Effector memory CD8-positive, alpha-beta T cell (primary cell): ENCODE results near the gene SNRPA1.

Experiments
- ATAC-seq: fragments of 150-1000 bp; cut with Tn5 transposase; replicated peaks from 2 replicates; pipeline ENCODE4 v1.10.0; 2021; ENCODE audit warnings: mild to moderate bottlenecking, moderate library complexity
- DNase-seq, 3 experiments: peaks; one replicate each; pipeline ENCODE4 v3.0.0; 2021
- H3K27ac Mint-ChIP-seq, 2 donors: one replicate each; pipeline ENCODE4 v1.8.0; 2022; ENCODE audit warnings: mild to moderate bottlenecking in 2 of 2, mixed read lengths in 2 of 2, moderate library complexity in 2 of 2
- H3K27me3 Mint-ChIP-seq, 2 donors: one replicate each; pipeline ENCODE4 v1.8.0; 2022; ENCODE audit warnings: mixed read lengths in 2 of 2
- H3K36me3 Mint-ChIP-seq: one replicate; pipeline ENCODE4 v1.8.0; 2022; ENCODE audit warnings: mild to moderate bottlenecking, moderate library complexity, mixed read lengths; ENCODE audit not compliant: insufficient read depth
- H3K4me1 Mint-ChIP-seq, 2 donors: one replicate each; pipeline ENCODE4 v1.8.0; 2022; ENCODE audit warnings: low read depth in 2 of 2, mixed read lengths in 2 of 2
- H3K4me3 Mint-ChIP-seq, 2 donors: one replicate each; pipeline ENCODE4 v1.8.0; 2022; ENCODE audit warnings: mild to moderate bottlenecking in 2 of 2, mixed read lengths in 2 of 2, moderate library complexity in 2 of 2
- H3K9me3 Mint-ChIP-seq, 2 donors: one replicate each; pipeline ENCODE4 v1.8.0; 2022; ENCODE audit warnings: mixed read lengths in 2 of 2

SNRPA1 gene

DNA sequence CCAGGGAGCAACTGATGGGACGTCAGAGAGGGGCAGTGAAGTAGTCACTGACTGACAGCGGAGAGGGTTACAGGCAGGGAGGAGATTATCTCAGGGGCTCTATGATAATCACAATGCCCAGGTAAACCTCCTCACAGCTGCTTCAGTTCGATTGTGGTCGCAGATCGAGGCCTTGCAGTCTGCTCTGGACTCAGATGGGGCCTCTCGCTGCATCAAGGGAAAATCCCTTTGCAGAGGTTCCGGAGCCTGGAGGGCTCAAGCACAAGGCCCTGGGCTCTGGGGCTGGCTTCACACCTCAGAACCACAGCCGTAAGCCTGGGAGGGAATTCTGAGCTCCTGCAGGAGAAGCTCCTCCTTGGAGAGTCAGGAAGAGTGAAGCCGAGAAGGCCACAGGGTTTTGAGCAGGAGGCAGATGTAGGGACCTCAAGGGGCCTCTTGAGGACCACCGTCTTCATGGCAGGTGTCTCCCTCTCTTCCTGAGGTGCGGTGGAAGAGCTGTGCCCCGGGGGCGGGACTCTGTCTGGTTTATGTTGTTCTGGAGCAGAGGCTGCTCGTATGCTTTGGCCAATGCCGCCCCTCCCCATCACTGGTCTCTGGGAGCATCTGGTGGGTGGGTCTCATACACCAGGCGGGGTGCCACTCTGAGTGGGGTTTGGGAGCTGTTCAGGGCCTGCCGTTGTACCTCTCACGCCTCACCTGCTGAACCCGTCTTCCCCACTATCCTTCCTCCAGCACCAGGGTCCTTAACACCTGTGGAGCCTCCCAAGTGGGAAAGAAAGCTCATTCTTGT, 19.5 kb upstream of the SNRPA1 start:
- H3K9me3 Mint-ChIP-seq: no peaks in the 10 kb centered on the region
- ATAC-seq (no peak), DNase-seq (no peak)
- no peaks in the 10 kb centered on the region for H3K4me1 Mint-ChIP-seq
- H3K4me3 Mint-ChIP-seq: no peak overlapping the region
- peaks cover 3% of the 10 kb centered on the region for H3K36me3 Mint-ChIP-seq
- H3K27me3 Mint-ChIP-seq: peaks cover 0 to 27% of the 10 kb centered on the region in 2 donors
- no peak overlapping the region for H3K27ac Mint-ChIP-seq

DNA sequence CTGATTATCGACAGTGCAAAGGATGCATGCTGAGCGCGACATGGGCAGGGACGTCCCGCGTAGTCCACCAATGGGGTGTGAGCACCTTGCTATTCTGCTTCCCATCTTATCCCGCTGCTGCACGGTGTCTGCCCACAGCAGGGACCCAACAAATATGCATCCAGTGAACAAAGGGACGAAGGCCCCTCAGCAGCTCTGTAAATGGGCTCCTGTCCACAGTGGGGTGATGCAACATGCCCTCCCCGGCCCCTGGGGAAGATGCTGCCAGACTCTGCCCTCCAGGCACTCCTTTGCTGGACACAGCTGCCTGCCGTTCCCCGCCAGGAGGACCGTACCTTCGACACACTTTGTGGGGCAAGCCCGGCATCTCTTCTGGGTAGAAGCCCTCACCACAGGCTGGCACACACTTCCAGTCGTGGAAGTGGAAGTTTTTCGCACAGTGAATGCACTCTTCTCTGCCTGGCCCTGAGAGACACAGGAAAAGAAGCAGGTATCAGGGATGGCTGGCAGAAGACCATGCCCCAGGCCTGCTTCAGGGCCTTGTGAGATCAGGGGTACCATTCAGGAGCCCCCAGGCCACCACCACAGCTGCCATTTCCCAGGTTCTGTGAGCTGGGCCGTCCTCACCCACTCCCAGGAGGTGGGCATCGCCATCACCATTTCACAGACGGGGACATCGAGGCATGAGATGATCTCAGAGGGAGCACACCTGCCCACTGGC, 18.2 kb upstream of the SNRPA1 start:
- no peak for DNase-seq
- H3K4me3 Mint-ChIP-seq: no peak overlapping the region
- no peaks in the 10 kb centered on the region for H3K36me3 Mint-ChIP-seq
- no peak for ATAC-seq
- H3K4me1 Mint-ChIP-seq: no peaks in the 10 kb centered on the region
- H3K27me3 Mint-ChIP-seq: peaks cover 0 to 28% of the 10 kb centered on the region in 2 donors
- H3K27ac Mint-ChIP-seq: no peak overlapping the region
- no peaks in the 10 kb centered on the region for H3K9me3 Mint-ChIP-seq

GRCh38 chr15:101310508-101310907, 15.5 kb upstream of the SNRPA1 start:
- no peaks in the 10 kb centered on the region for H3K9me3 Mint-ChIP-seq
- H3K27ac Mint-ChIP-seq: no peak overlapping the region
- no peaks in the 10 kb centered on the region for H3K4me1 Mint-ChIP-seq
- DNase-seq: no peak
- no peak for ATAC-seq
- H3K36me3 Mint-ChIP-seq: no peaks in the 10 kb centered on the region
- H3K27me3 Mint-ChIP-seq: peaks cover 12 to 50% of the 10 kb centered on the region in 2 donors
- no peak overlapping the region for H3K4me3 Mint-ChIP-seq

DNA sequence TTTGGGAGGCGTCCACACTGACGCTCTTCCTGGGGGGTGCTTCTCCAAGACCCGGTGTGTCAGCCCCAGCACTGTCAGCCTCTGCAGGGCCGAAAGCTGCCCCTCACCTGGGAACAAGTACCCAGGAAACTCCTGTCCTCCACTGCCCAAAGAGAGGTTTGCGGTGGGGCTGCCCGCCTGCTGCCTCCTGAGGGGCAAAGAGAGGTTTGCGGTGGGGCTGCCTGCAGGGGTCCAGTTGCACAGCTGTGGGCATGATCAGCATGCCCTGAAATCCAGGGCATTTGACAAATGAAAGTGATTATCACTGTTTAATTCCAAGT, 15.1 kb upstream of the SNRPA1 start:
- H3K27ac Mint-ChIP-seq: no peak overlapping the region
- no peaks in the 10 kb centered on the region for H3K36me3 Mint-ChIP-seq
- H3K4me3 Mint-ChIP-seq: no peak overlapping the region
- H3K4me1 Mint-ChIP-seq: no peaks in the 10 kb centered on the region
- no peak for ATAC-seq
- H3K27me3 Mint-ChIP-seq: peaks cover 12 to 54% of the 10 kb centered on the region in 2 donors
- H3K9me3 Mint-ChIP-seq: no peaks in the 10 kb centered on the region
- no peak for DNase-seq

- Mint-ChIP-seq H3K27ac (no peak overlapping the region), H3K27me3 (peaks cover 18 to 59% of the 10 kb centered on the region in 2 donors), H3K9me3 (no peaks in the 10 kb centered on the region), H3K4me1 (no peaks in the 10 kb centered on the region), H3K36me3 (no peaks in the 10 kb centered on the region), H3K4me3 (no peak overlapping the region)
- no peak for ATAC-seq
- DNase-seq: no peak
Observed at GRCh38 chr15:101309436-101310160, 14.6 kb upstream of the SNRPA1 start.

DNA sequence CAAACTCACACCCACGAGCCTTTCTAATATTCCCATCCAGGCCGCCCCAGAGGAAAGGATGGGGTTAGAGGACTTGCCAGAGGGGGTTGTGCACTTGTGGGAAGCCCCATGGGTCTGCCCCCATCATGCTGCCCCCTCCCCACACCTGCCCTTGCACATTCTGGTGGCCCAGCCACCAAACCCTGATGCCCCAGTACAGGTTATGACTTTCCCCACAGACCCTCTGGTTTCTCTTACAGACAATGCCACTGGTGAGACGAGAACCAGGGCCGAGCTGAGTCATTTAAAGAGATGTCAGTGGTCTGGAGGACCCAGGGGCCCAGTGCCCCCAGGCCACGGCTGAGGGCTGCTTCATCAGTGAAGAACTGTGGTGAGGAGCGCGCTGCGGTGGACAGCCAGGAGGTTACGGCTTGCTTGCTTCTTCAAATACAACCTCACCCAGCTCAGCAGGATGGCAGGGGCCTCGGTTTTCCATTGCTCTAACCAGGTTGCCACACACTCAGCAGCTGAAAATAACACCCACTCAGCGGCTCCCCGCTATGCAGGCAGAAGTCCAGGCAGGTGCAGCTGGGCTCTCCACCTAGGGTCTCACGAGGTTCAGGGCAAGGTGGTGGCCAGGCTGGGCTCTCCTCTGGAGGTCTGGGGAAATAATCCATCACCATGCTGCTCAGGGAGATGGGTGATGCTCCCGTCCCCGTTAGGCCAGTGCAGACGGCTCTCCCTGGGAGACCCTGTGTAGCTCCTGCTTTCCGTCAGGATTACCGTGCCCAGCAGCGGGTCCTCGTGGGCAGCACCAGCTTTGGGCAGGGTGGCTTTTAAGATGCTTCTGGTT, 13.8 kb upstream of the SNRPA1 start:
- ATAC-seq: no peak
- Mint-ChIP-seq H3K27me3 (peaks cover 20 to 58% of the 10 kb centered on the region in 2 donors), H3K27ac (no peak overlapping the region), H3K4me1 (no peaks in the 10 kb centered on the region), H3K9me3 (no peaks in the 10 kb centered on the region), H3K4me3 (no peak overlapping the region), H3K36me3 (no peaks in the 10 kb centered on the region)
- no peak for DNase-seq

- no peaks in the 10 kb centered on the region for H3K9me3 Mint-ChIP-seq
- DNase-seq (no peak), ATAC-seq (no peak)
- no peak overlapping the region for H3K27ac Mint-ChIP-seq
- H3K4me3 Mint-ChIP-seq: no peak overlapping the region
- no peaks in the 10 kb centered on the region for H3K4me1 Mint-ChIP-seq
- H3K36me3 Mint-ChIP-seq: no peaks in the 10 kb centered on the region
- H3K27me3 Mint-ChIP-seq: peaks cover 20 to 58% of the 10 kb centered on the region in 2 donors
Observed at GRCh38 chr15:101307897-101308603, 13.0 kb upstream of the SNRPA1 start.

DNA sequence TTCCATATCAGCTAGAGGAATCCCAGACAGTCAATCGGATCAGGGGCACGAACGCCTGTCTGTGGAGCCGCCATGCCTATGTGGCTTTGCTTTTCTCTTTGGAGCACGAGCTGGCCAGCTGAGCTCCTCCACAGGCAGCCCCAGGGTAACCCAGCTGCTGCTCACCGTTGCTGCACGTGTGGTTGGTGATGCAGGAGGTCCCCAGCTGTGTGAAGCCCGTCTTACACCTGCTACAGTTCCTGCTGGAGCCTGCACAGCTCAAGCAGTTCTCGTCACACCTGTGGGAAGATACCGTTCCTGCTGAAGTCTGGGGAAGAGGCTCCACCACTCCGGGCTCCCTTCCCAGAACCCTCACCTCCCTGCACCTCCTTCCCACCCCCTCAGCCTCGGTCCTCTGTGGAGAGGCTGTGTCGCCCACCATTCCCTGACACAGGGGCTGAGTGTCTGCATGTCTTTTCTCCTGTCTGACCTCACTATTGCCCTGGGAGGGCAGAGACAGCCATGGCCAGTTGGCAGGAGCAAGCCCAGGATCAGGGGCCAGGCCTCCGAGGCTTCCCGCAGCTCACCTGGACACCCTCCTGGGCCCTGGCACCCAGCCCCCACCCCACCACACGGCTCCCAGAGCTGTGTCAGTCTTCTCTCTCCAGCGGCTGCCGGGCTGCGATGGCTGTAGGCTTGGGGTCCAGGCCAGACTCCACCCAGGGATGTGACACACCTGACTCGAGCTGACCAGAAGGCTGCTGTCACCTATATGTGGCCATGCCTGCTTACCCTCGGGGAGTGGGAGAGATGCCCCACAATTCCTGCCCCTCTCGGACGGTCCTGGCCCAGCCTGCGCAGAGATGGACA, 12.2 kb upstream of the SNRPA1 start:
- Mint-ChIP-seq H3K36me3 (no peaks in the 10 kb centered on the region), H3K4me1 (no peaks in the 10 kb centered on the region), H3K27ac (no peak overlapping the region), H3K4me3 (no peak overlapping the region), H3K27me3 (peaks cover 20 to 54% of the 10 kb centered on the region in 2 donors), H3K9me3 (no peaks in the 10 kb centered on the region)
- no peak for ATAC-seq
- DNase-seq: no peak

DNA sequence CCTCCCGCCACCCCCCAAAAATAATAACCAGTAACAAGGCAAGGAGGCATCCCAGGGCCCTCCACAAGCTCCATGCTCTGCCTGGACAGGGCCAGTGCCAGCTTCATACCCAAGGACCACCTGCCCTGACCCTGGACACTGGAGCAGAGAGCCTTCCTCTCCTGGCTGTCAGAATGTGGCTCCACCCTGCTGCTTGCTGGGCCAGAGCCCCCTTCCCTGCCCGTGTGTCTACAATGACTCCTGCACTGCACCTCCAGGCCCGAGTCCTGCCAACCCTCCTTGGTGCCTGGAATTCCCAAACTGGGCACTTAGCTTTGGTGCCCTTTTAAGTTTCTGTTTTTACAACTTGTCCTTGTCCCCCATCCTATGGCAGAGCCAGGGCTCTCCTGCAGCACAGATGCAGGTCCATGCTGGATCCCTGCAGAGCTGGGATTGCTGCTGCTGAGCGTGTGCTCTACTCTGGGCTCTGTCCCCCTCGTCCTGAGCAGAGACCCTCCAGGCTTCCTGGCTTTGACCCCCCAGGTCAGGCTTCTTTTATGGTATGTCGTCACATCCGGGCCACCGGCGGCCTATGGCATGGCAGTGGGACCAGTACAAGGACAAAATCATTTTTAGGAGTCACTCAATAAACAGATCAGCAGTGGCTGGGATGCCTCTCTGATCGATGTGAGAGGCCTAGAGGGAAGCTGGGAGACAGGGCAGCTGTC, 11.4 kb upstream of the SNRPA1 start:
- no peaks in the 10 kb centered on the region for H3K4me1 Mint-ChIP-seq
- H3K27me3 Mint-ChIP-seq: peaks cover 20 to 48% of the 10 kb centered on the region in 2 donors
- no peak overlapping the region for H3K27ac Mint-ChIP-seq
- no peaks in the 10 kb centered on the region for H3K9me3 Mint-ChIP-seq
- no peaks in the 10 kb centered on the region for H3K36me3 Mint-ChIP-seq
- DNase-seq: no peak
- H3K4me3 Mint-ChIP-seq: no peak overlapping the region
- no peak for ATAC-seq

DNA sequence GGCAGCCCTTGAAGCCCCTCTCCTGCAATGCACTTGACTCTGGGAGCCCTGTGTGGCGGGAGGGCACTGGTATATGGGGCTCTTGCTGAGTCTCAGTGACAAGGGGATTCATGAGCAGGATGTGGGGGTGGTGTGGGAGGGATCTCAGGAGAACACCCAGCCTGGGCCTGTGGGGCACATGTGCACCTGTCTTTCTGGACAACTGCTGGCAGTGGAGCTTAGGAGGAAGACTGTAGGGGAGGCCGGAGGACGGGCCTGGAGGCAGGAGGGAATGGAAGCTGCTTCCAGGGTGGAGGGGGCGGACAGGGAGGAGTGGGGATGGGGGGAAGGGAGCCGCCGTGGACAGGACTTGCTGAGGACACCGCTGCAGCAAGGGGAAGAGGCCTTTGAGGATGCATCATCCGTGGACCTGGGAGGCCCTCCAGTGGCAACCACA, 10.8 kb upstream of the SNRPA1 start:
- Mint-ChIP-seq H3K27ac (no peak overlapping the region), H3K9me3 (no peaks in the 10 kb centered on the region), H3K27me3 (peaks cover 20 to 45% of the 10 kb centered on the region in 2 donors), H3K4me3 (no peak overlapping the region), H3K36me3 (no peaks in the 10 kb centered on the region), H3K4me1 (no peaks in the 10 kb centered on the region)
- ATAC-seq (no peak), DNase-seq (no peak)

DNA sequence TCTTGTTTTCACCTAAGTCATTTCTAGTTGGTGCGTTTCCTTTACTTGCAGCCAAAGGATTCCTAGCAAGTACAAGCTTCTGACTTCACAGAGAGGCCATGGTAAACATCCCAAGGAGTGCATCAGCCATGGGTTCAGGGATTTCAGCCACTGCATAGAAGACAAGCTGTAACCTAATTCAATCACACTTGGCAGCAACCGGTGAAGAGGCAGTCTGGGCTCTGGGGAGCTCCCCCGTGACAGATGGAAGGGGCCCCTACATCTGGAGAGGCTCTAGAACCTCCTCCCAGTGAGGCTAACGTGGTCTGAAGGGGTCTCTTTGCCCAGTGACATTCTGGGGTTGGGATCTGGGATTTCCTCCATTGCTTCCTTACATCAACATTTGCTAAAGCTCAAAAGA, 8.4 kb upstream of the SNRPA1 start:
- Mint-ChIP-seq H3K27me3 (peaks cover 20 to 37% of the 10 kb centered on the region in 2 donors), H3K36me3 (no peaks in the 10 kb centered on the region), H3K27ac (no peak overlapping the region), H3K4me1 (no peaks in the 10 kb centered on the region), H3K4me3 (no peak overlapping the region), H3K9me3 (no peaks in the 10 kb centered on the region)
- ATAC-seq (no peak), DNase-seq (no peak)
